GM12878 (cell line): Measurements from ENCODE around the gene NAV1.

ENCODE experiments used
- GABPA ChIP-seq: IDR thresholded peaks from 2 replicates; pipeline ENCODE4 v1.6.1; 2014; ENCODE audit warnings: antibody characterized with exemption, low read depth, mild to moderate bottlenecking, inconsistent platforms
- TF ChIP-seq, protein P1 (sequence below): fragments of 450-650 bp; IDR thresholded peaks from 2 replicates; pipeline ENCODE4 v1.6.1; 2014; ENCODE audit warnings: mild to moderate bottlenecking

DNA sequence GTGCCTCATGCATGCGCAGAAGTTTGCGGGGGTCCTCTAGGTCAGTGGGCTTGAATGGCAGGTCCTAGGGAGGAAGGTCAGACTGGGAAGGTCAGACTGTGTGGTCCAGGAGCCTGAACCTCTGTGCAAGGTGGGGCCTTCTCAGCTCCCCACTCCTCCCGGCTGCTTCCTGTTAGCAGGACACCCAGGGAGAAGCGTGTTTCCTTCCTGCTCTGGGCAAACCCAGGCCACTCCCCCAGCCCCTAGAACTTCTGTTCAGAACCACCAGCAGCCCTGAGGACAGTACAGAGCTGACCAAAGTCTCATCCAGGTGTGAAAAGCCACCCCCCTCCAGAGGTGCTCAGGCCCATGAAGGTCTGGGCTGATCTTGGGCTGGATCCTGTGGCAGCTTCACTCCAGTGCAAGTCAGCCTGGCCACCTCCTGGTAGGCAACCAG is 29.9 kb downstream of the NAV1 start:
- TF ChIP-seq, protein P1, sequence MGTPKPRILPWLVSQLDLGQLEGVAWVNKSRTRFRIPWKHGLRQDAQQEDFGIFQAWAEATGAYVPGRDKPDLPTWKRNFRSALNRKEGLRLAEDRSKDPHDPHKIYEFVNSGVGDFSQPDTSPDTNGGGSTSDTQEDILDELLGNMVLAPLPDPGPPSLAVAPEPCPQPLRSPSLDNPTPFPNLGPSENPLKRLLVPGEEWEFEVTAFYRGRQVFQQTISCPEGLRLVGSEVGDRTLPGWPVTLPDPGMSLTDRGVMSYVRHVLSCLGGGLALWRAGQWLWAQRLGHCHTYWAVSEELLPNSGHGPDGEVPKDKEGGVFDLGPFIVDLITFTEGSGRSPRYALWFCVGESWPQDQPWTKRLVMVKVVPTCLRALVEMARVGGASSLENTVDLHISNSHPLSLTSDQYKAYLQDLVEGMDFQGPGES, result no peak
- TF ChIP-seq GABPA, result no peak
